ENCODE data around the gene SPAG8. TPM values are rescaled to one million over a fixed set of nuclear protein-coding genes. Genes with fewer than 3 reads are reported as not detected.

Gene SPAG8
- total RNA-seq, 5 donors from 2014 or later (not counting 1 experiment from before 2014, with no cell fraction given): 2.8 to 7.1 (median 3.8) TPM

DNA sequence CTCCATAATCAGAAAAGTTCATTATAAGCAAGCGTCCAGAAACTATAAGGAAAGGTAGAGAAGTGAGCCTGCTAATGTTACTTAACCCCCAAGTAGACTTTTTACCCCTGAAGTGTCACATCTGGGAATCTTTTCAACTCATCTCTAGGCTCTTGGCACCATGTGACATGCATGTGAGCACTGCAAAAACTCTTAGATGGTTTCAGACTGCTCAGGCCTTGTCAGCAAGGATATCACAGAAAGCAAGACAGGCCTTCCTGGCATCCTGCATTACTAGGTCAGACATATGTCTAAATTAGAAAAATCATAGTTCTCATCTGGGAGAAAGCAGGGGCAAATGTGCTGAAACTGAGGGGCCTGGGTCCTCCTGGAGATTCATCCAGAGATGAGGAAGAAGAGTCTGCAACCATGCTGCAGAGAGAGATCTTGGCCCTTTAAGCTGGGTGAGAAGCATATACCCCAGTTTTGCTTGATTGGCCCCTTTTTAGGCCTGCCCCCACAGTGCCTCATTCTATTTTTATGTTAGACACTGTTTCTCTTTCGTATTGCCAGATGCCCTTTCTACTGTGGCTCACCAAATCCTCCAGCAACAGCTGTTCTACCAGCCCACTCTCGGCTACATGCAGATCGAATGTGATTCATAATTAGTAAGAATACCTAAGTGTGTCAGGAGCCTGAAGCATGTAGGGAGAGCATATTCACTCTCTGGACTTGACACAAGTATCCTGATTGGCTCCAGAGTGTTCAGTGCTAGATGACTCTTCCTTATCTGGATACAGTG, 35.9 kb upstream of the SPAG8 start:
- ChIA-PET POLR2A (no interaction called here), CTCF (interaction anchor here (0.8 to 1.0 kb wide), 2 partner anchors 14 to 34 kb away, joined by 3 read pairs; no protein-coding TSS in a partner anchor)
- peaks cover 15% of the 10 kb centered on the region for H3K36me3 Mint-ChIP-seq
- Histone ChIP-seq H3K27me3 (replicated peaks in 1 of 2; ENCODE audit: control insufficient read depth in 2 of 2, extremely low read depth in 1 of 2, insufficient read depth in 2 of 2, low read length in 1 of 2) (no peaks in the 10 kb centered on the region), H3K36me3 (ENCODE audit: control insufficient read depth in 2 of 2, extremely low read depth in 1 of 2, insufficient read depth in 1 of 2, low read length in 1 of 2) (peaks cover 0 to 6% of the 10 kb centered on the region in 2 donors), H3K9me3 (no peaks in the 10 kb centered on the region), H3K4me1 (ENCODE audit: control insufficient read depth in 1 of 2, extremely low read depth in 1 of 2, insufficient read depth in 2 of 2, low read length in 2 of 2) (peaks cover 20 to 27% of the 10 kb centered on the region in 2 experiments), H3K4me3 (ENCODE audit: control insufficient read depth in 1 of 2, extremely low read depth in 1 of 2, low read length in 1 of 2) (no peak overlapping the region), H3K27ac (ENCODE audit: low read length) (no peak overlapping the region)
- H3K27ac Mint-ChIP-seq: no peak overlapping the region
- peak overlapping the region in 1 of 3 donors; percentile 37 for H3K4me3 Mint-ChIP-seq
- no CpG with 5 or more reads among the region's 4 CpGs for WGBS (ENCODE audit: insufficient coverage)
- no peaks in the 10 kb centered on the region for H3K9me3 Mint-ChIP-seq
- DNase-seq (no peak), ATAC-seq (replicated peaks in 1 of 4) (no peak)
- H3K4me1 Mint-ChIP-seq: peaks cover 26 to 37% (median 30%) of the 10 kb centered on the region in 3 donors
- H3K27me3 Mint-ChIP-seq: no peaks in the 10 kb centered on the region

GRCh38 chr9:35845824-35846771, 34.0 kb upstream of the SPAG8 start:
- peak overlapping the region in 1 of 3 donors; percentile 58 for H3K4me3 Mint-ChIP-seq
- CTCF ChIA-PET: no interaction called here

GRCh38 chr9:35844628-35845270, 32.7 kb upstream of the SPAG8 start:
- 78% methylated on average over 6 of the region's 7 CpGs for WGBS (ENCODE audit: insufficient coverage)
- Mint-ChIP-seq H3K27ac (peak overlapping the region; percentile 61 to 62), H3K36me3 (peaks cover 15% of the 10 kb centered on the region), H3K9me3 (no peaks in the 10 kb centered on the region), H3K4me3 (peak overlapping the region in 1 of 3 donors; percentile 58), H3K4me1 (peaks cover 26 to 37% (median 30%) of the 10 kb centered on the region in 3 donors), H3K27me3 (no peaks in the 10 kb centered on the region)
- Histone ChIP-seq H3K9me3 (no peaks in the 10 kb centered on the region), H3K36me3 (ENCODE audit: control insufficient read depth in 2 of 2, extremely low read depth in 1 of 2, insufficient read depth in 1 of 2, low read length in 1 of 2) (peaks cover 2 to 6% of the 10 kb centered on the region in 2 donors), H3K27ac (ENCODE audit: low read length) (peak overlapping the region; percentile 26), H3K4me3 (ENCODE audit: control insufficient read depth in 1 of 2, extremely low read depth in 1 of 2, low read length in 1 of 2) (no peak overlapping the region), H3K4me1 (ENCODE audit: control insufficient read depth in 1 of 2, extremely low read depth in 1 of 2, insufficient read depth in 2 of 2, low read length in 2 of 2) (peaks cover 20 to 27% of the 10 kb centered on the region in 2 experiments), H3K27me3 (replicated peaks in 1 of 2; ENCODE audit: control insufficient read depth in 2 of 2, extremely low read depth in 1 of 2, insufficient read depth in 2 of 2, low read length in 1 of 2) (no peaks in the 10 kb centered on the region)
- ChIA-PET CTCF (no interaction called here), POLR2A (interaction anchor here in 1 of 2 donors (0.6 kb wide), 2 partner anchors 14 to 1674 kb away, joined by 3 read pairs; no protein-coding TSS in a partner anchor)
- ATAC-seq (replicated peaks in 1 of 4) (peak; percentile 83 to 99 (median 93)), DNase-seq (peak in 31 of 35 experiments; percentile 7 to 73 (median 35))

More at GRCh38 chr9:35845824-35846771, 34.0 kb upstream of the SPAG8 start:
- DNase-seq: peak in 1 of 35 experiments; percentile 9
- no peak overlapping the region for H3K27ac ChIP-seq (ENCODE audit: low read length)
- no peaks in the 10 kb centered on the region for H3K27me3 Mint-ChIP-seq
- 80% methylated on average over 49 of the region's 53 CpGs for WGBS (ENCODE audit: insufficient coverage)
- no peaks in the 10 kb centered on the region for H3K9me3 Mint-ChIP-seq
- H3K27ac Mint-ChIP-seq: peak overlapping the region; percentile 61 to 80
- ATAC-seq (replicated peaks in 1 of 4): no peak
- H3K4me1 ChIP-seq (ENCODE audit: control insufficient read depth in 1 of 2, extremely low read depth in 1 of 2, insufficient read depth in 2 of 2, low read length in 2 of 2): peaks cover 20 to 27% of the 10 kb centered on the region in 2 experiments
- peaks cover 26 to 37% (median 30%) of the 10 kb centered on the region in 3 donors for H3K4me1 Mint-ChIP-seq
- H3K9me3 ChIP-seq: no peaks in the 10 kb centered on the region
- POLR2A ChIA-PET: interaction anchor here in 1 of 2 donors (0.9 kb wide), 1 partner anchor 34 kb away, joined by 3 read pairs; the partner anchor contains the start of gene SPAG8
- H3K36me3 ChIP-seq (ENCODE audit: control insufficient read depth in 2 of 2, extremely low read depth in 1 of 2, insufficient read depth in 1 of 2, low read length in 1 of 2): peaks cover 0 to 6% of the 10 kb centered on the region in 2 donors
- H3K4me3 ChIP-seq (ENCODE audit: control insufficient read depth in 1 of 2, extremely low read depth in 1 of 2, low read length in 1 of 2): peak overlapping the region in 1 of 2 donors; percentile 2
- no peaks in the 10 kb centered on the region for H3K27me3 ChIP-seq (replicated peaks in 1 of 2; ENCODE audit: control insufficient read depth in 2 of 2, extremely low read depth in 1 of 2, insufficient read depth in 2 of 2, low read length in 1 of 2)
- H3K36me3 Mint-ChIP-seq: peaks cover 15% of the 10 kb centered on the region

DNA sequence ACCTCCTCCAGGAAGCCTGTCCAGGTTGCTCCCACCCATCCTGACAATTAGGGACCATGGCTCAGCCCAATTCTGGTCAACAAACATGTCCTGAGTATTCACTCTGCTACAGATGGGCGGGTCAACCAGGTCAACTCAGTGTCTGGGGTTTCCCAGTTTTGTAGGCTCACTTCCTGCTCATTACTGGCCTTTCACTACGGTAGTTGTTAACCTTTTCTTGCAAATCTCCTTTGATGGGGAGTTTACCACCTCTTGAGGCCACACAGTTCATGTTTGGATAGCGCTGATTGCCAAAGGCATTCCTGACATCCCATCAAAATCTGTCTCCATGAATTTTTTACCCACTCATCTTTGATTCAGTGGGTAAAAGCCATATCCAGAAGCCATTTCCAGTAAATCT, 30.7 kb upstream of the SPAG8 start:
- Histone ChIP-seq H3K27ac (ENCODE audit: low read length) (no peak overlapping the region), H3K27me3 (replicated peaks in 1 of 2; ENCODE audit: control insufficient read depth in 2 of 2, extremely low read depth in 1 of 2, insufficient read depth in 2 of 2, low read length in 1 of 2) (no peaks in the 10 kb centered on the region), H3K4me3 (ENCODE audit: control insufficient read depth in 1 of 2, extremely low read depth in 1 of 2, low read length in 1 of 2) (no peak overlapping the region), H3K4me1 (ENCODE audit: control insufficient read depth in 1 of 2, extremely low read depth in 1 of 2, insufficient read depth in 2 of 2, low read length in 2 of 2) (peaks cover 20 to 27% of the 10 kb centered on the region in 2 experiments), H3K9me3 (no peaks in the 10 kb centered on the region), H3K36me3 (ENCODE audit: control insufficient read depth in 2 of 2, extremely low read depth in 1 of 2, insufficient read depth in 1 of 2, low read length in 1 of 2) (peaks cover 3 to 6% of the 10 kb centered on the region in 2 donors)
- Mint-ChIP-seq H3K27ac (no peak overlapping the region), H3K36me3 (peaks cover 9% of the 10 kb centered on the region), H3K9me3 (no peaks in the 10 kb centered on the region), H3K4me3 (no peak overlapping the region), H3K4me1 (peaks cover 26 to 34% (median 30%) of the 10 kb centered on the region in 3 donors), H3K27me3 (no peaks in the 10 kb centered on the region)
- POLR2A ChIA-PET: interaction anchor here in 1 of 2 donors (0.6 kb wide), 1 partner anchor 203 kb away, joined by 3 read pairs; no protein-coding TSS in a partner anchor
- ATAC-seq (replicated peaks in 1 of 4) (no peak), DNase-seq (no peak)
- 57% methylated on average over 3 of the region's 3 CpGs for WGBS (ENCODE audit: insufficient coverage)
- CTCF ChIA-PET: no interaction called here

DNA sequence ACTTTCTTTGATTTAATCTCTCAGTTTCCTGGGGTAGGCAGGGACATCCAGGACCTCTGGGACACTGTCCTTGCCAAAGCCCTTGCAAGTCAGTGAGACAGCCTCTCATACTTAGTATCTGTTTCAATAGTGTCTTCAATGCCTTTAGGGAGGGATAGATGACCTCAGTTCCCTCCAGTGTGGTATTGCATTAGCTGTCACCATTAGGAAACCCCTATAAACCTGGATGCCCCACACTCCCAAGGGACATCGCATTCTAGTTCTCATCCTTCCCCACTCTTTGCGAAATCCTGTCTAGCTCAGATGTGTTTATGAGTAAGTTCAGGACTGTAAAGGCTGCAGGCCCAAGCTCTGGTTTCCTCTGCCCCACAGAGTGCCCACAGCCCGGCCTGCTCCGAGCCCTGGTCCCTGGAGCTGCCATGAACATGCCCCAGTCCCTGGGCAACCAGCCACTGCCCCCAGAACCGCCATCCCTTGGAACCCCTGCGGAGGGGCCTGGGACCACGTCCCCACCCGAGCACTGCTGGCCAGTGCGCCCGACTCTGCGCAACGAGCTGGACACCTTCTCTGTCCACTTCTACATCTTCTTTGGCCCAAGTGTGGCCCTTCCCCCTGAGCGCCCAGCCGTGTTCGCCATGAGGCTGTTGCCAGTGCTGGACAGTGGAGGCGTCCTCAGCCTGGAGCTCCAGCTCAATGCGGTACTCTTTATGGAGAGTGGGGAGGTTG, 30.1 kb upstream of the SPAG8 start:
- Mint-ChIP-seq H3K9me3 (no peaks in the 10 kb centered on the region), H3K4me3 (no peak overlapping the region), H3K4me1 (peaks cover 25 to 28% (median 26%) of the 10 kb centered on the region in 3 donors), H3K27me3 (no peaks in the 10 kb centered on the region), H3K27ac (no peak overlapping the region), H3K36me3 (peaks cover 3% of the 10 kb centered on the region)
- H3K27me3 ChIP-seq (replicated peaks in 1 of 2; ENCODE audit: control insufficient read depth in 2 of 2, extremely low read depth in 1 of 2, insufficient read depth in 2 of 2, low read length in 1 of 2): no peaks in the 10 kb centered on the region
- WGBS (ENCODE audit: insufficient coverage): 90% methylated on average over 6 of the region's 17 CpGs
- H3K9me3 ChIP-seq: no peaks in the 10 kb centered on the region
- ATAC-seq (replicated peaks in 1 of 4) (no peak), DNase-seq (no peak)
- H3K4me1 ChIP-seq (ENCODE audit: control insufficient read depth in 1 of 2, extremely low read depth in 1 of 2, insufficient read depth in 2 of 2, low read length in 2 of 2): peaks cover 20 to 27% of the 10 kb centered on the region in 2 experiments
- H3K36me3 ChIP-seq (ENCODE audit: control insufficient read depth in 2 of 2, extremely low read depth in 1 of 2, insufficient read depth in 1 of 2, low read length in 1 of 2): peaks cover 3 to 5% of the 10 kb centered on the region in 2 donors
- H3K4me3 ChIP-seq (ENCODE audit: control insufficient read depth in 1 of 2, extremely low read depth in 1 of 2, low read length in 1 of 2): no peak overlapping the region
- POLR2A ChIA-PET: interaction anchor here in 1 of 2 donors (0.6 kb wide), 1 partner anchor 203 kb away, joined by 3 read pairs; no protein-coding TSS in a partner anchor
- CTCF ChIA-PET: no interaction called here
- no peak overlapping the region for H3K27ac ChIP-seq (ENCODE audit: low read length)
